ENCODE data around the gene EMP1. TPM values are rescaled to one million over a fixed set of nuclear protein-coding genes. Genes with fewer than 3 reads are reported as not detected.

The EMP1 gene
- total and polyA plus RNA-seq, 2 of the 8 experiments (the other 6 are each of a cell fraction or from before 2014, with no cell fraction given) = 0.17 to 0.65 TPM

GRCh38 chr12:13194401-13195110, 2.0 kb upstream of the EMP1 start (continued):
- no peak for TF ChIP-seq NANOG (IDR thresholded peaks at IDR 0.05; ENCODE audit: insufficient read depth, low read depth, low read length, poor library complexity, severe bottlenecking)
- no peak for TF ChIP-seq USF2 (IDR thresholded peaks at IDR 0.05; ENCODE audit: low read length)
- TF ChIP-seq RNF2 (IDR thresholded peaks at IDR 0.05; ENCODE audit: borderline replicate concordance, low read depth, low read length, missing control alignments, poor library complexity, severe bottlenecking) = no peak
- TF ChIP-seq KDM4A (IDR thresholded peaks at IDR 0.05; ENCODE audit: low read depth, low read length, severe bottlenecking) = no peak
- TF ChIP-seq SIX5 (IDR thresholded peaks at IDR 0.05; ENCODE audit: low read depth, low read length) = no peak
- TF ChIP-seq TAF1 (IDR thresholded peaks at IDR 0.05; ENCODE audit: low read depth, low read length) = no peak
- TF ChIP-seq TAF7 (optimal IDR thresholded peaks at IDR 0.05; ENCODE audit: borderline replicate concordance, low read depth, low read length) = no peak
- TF ChIP-seq EZH2 (IDR thresholded peaks at IDR 0.05; ENCODE audit: low read depth, low read length, severe bottlenecking) = no peak
- no peak for TF ChIP-seq HDAC2 (IDR thresholded peaks at IDR 0.05; ENCODE audit: borderline replicate concordance in 1 of 2, low read depth in 2 of 2, low read length in 2 of 2)

Measured in H1 (cell line).